T47D (cell line): Measurements from ENCODE around the gene GABRA5.
A peak's percentile ranks its signal among the peaks of the same experiment; 100 is the strongest.

Experiments used
- DNase-seq, 2 experiments: peaks; one replicate each; pipeline versions ENCODE4 v3.0.0 to v3.0.0-alpha.2; 2011 to 2012; ENCODE audit warnings: low read depth in 1 of 2, low spot score in 1 of 2
- JUND ChIP-seq: IDR thresholded peaks from 2 replicates; pipeline ENCODE4 v1.6.1; 2012; ENCODE audit warnings: low read depth
- in situ Hi-C: cut with HindIII; loops from 2 replicates; pipeline ENCODE4 v1.10.0; 2016; ENCODE audit warnings: low sequenced_read_pairs, low pct_unique_long_range_greater_than_20kb

Gene GABRA5

GRCh38 chr15:26945046-26945445, 78.2 kb downstream of the GABRA5 start:
- DNase-seq = no peak
- no peak for TF ChIP-seq JUND
- in situ Hi-C loops = no loop called here

GRCh38 chr15:26950001-26950400, 83.1 kb downstream of the GABRA5 start:
- in situ Hi-C loops = no loop called here
- DNase-seq = no peak
- no peak for TF ChIP-seq JUND

- in situ Hi-C loops = no loop called here
- TF ChIP-seq JUND = no peak
Measured at GRCh38 chr15:26954403-26954802, 87.5 kb downstream of the GABRA5 start.

GRCh38 chr15:26967719-26968269, 100.9 kb downstream of the GABRA5 start:
- no peak for TF ChIP-seq JUND
- DNase-seq = no peak
- in situ Hi-C loops = no loop called here

More at GRCh38 chr15:26954403-26954802, 87.5 kb downstream of the GABRA5 start:
- DNase-seq = no peak

- in situ Hi-C loops = no loop called here
- DNase-seq = no peak
- TF ChIP-seq JUND = no peak
Measured at GRCh38 chr15:26968806-26969205, 101.9 kb downstream of the GABRA5 start.

- in situ Hi-C loops = no loop called here
- DNase-seq = peak in 1 of 2 experiments; percentile 12
- TF ChIP-seq JUND = no peak
Measured at GRCh38 chr15:26970712-26971210, 103.9 kb downstream of the GABRA5 start, which contains the start of gene GABRG3. GABRG3 (plus strand) TSS chr15:26971181.

- in situ Hi-C loops = no loop called here
- DNase-seq = no peak
- TF ChIP-seq JUND = no peak
Measured at GRCh38 chr15:26971271-26972018, 104.6 kb downstream of the GABRA5 start.

- DNase-seq = no peak
- in situ Hi-C loops = no loop called here
Measured at GRCh38 chr15:26972636-26973035, 105.8 kb downstream of the GABRA5 start.

GRCh38 chr15:26974120-26974780, 107.4 kb downstream of the GABRA5 start:
- no peak for TF ChIP-seq JUND
- peak; percentile 66 to 75 for DNase-seq
- in situ Hi-C loops = no loop called here

More at GRCh38 chr15:26972636-26973035, 105.8 kb downstream of the GABRA5 start:
- TF ChIP-seq JUND = no peak

- TF ChIP-seq JUND = no peak
- no peak for DNase-seq
- in situ Hi-C loops = no loop called here
Measured at GRCh38 chr15:26981492-26981891, 114.6 kb downstream of the GABRA5 start.

- no peak for DNase-seq
- no peak for TF ChIP-seq JUND
- in situ Hi-C loops = no loop called here
Measured at GRCh38 chr15:26983822-26984221, 117.0 kb downstream of the GABRA5 start.

GRCh38 chr15:26985050-26985449, 118.2 kb downstream of the GABRA5 start:
- no peak for DNase-seq
- in situ Hi-C loops = no loop called here
- TF ChIP-seq JUND = no peak

GRCh38 chr15:26996250-26996649, 129.4 kb downstream of the GABRA5 start:
- in situ Hi-C loops = no loop called here
- DNase-seq = no peak

More at GRCh38 chr15:26996250-26996649, 129.4 kb downstream of the GABRA5 start:
- no peak for TF ChIP-seq JUND
